Natural killer cell (primary cell): ENCODE data around the gene SH3TC1. TPM values are rescaled to one million over a fixed set of nuclear protein-coding genes. Genes with fewer than 3 reads are reported as not detected.

Experiments used
- ATAC-seq, 3 donors: fragments of 150-1000 bp in 2 of 3; fragments of 200-7000 bp in 1 of 3; cut with Tn5 transposase; 1 replicate in 1 of 3; 2 replicates in 2 of 3; pipeline ENCODE4 v1.10.0; 2021; ENCODE audit warnings: mild to moderate bottlenecking in 2 of 3, moderate library complexity in 2 of 3
- DNase-seq, 2 donors: peaks; one replicate each; pipeline versions ENCODE4 v3.0.0 to v3.0.0-alpha.2; 2013 to 2021; ENCODE audit warnings: mixed read lengths in 1 of 2
- H3K27ac ChIP-seq: one replicate; pipeline ENCODE4 v1.5.1; 2013; ENCODE audit warnings: mild to moderate bottlenecking, low read length
- H3K27me3 ChIP-seq: one replicate; pipeline ENCODE4 v1.6.1; 2013; ENCODE audit warnings: low read length; ENCODE audit not compliant: control insufficient read depth, insufficient read depth
- H3K36me3 ChIP-seq: one replicate; pipeline ENCODE4 v1.6.1; 2013; ENCODE audit warnings: low read length; ENCODE audit not compliant: control insufficient read depth, insufficient read depth
- H3K4me1 ChIP-seq: one replicate; pipeline ENCODE4 v1.6.1; 2013; ENCODE audit warnings: low read length; ENCODE audit not compliant: control insufficient read depth, insufficient read depth
- H3K4me3 ChIP-seq: one replicate; pipeline ENCODE4 v1.5.1; 2013; ENCODE audit warnings: low read length
- H3K9me3 ChIP-seq: one replicate; pipeline ENCODE4 v1.6.1; 2013; ENCODE audit warnings: low read length; ENCODE audit not compliant: control insufficient read depth, insufficient read depth
- H3K27ac Mint-ChIP-seq, 2 donors: one replicate each; pipeline ENCODE4 v1.8.0; 2022; ENCODE audit warnings: mild to moderate bottlenecking in 2 of 2, mixed read lengths in 2 of 2, moderate library complexity in 1 of 2
- H3K27me3 Mint-ChIP-seq, 2 donors: one replicate each; pipeline ENCODE4 v1.8.0; 2022; ENCODE audit warnings: low read depth in 2 of 2, mixed read lengths in 2 of 2
- H3K36me3 Mint-ChIP-seq: one replicate; pipeline ENCODE4 v1.8.0; 2022; ENCODE audit warnings: mixed read lengths
- H3K4me1 Mint-ChIP-seq, 2 donors: one replicate each; pipeline ENCODE4 v1.8.0; 2022; ENCODE audit warnings: mixed read lengths in 2 of 2
- H3K4me3 Mint-ChIP-seq: one replicate; pipeline ENCODE4 v1.8.0; 2022; ENCODE audit warnings: mild to moderate bottlenecking, moderate library complexity, mixed read lengths
- H3K9me3 Mint-ChIP-seq, 2 donors: one replicate each; pipeline ENCODE4 v1.8.0; 2022; ENCODE audit warnings: mixed read lengths in 2 of 2
- WGBS: methylation state at CpG from one replicate; pipeline ENCODE4 v1.1.7; 2013; ENCODE audit warnings: missing lambda C conversion rate; ENCODE audit not compliant: insufficient coverage; 5-methylcytosine and 5-hydroxymethylcytosine counted together
- intact Hi-C: fragments of 100-400 bp; cut with micrococcal nuclease; formaldehyde crosslinking; loops from one replicate; pipeline ENCODE4 v1.14.2; 2022
- total RNA-seq, 4 donors: library from RNA; stranded (reverse); fragments of 120-200 nt in 1 of 4; gene quantifications; one replicate each; pipeline versions ENCODE4 v1.2.3 to v1.2.4, GENCODE V29; 2013 to 2022
- TF ChIP-seq, protein P1 (sequence below): fragments of 200-600 bp; IDR thresholded peaks from one replicate; pipeline ENCODE4 v1.8.0; 2022; ENCODE audit warnings: antibody characterized with exemption

SH3TC1 gene
- total RNA-seq, 3 donors from 2014 or later (not counting 1 experiment from before 2014, with no cell fraction given), result 50.1 to 61.7 (median 54.9) TPM

- Histone ChIP-seq H3K36me3 (no peaks in the 10 kb centered on the region), H3K4me3 (no peak overlapping the region), H3K27ac (no peak overlapping the region), H3K27me3 (no peaks in the 10 kb centered on the region), H3K4me1 (no peaks in the 10 kb centered on the region), H3K9me3 (no peaks in the 10 kb centered on the region)
- intact Hi-C loops, result no loop called here
- Mint-ChIP-seq H3K4me1 (no peaks in the 10 kb centered on the region), H3K4me3 (no peak overlapping the region), H3K36me3 (no peaks in the 10 kb centered on the region), H3K27ac (no peak overlapping the region), H3K9me3 (no peaks in the 10 kb centered on the region), H3K27me3 (no peaks in the 10 kb centered on the region)
- WGBS, result 67% methylated on average over 23 of the region's 23 CpGs
- no peak for DNase-seq
- TF ChIP-seq, protein P1, sequence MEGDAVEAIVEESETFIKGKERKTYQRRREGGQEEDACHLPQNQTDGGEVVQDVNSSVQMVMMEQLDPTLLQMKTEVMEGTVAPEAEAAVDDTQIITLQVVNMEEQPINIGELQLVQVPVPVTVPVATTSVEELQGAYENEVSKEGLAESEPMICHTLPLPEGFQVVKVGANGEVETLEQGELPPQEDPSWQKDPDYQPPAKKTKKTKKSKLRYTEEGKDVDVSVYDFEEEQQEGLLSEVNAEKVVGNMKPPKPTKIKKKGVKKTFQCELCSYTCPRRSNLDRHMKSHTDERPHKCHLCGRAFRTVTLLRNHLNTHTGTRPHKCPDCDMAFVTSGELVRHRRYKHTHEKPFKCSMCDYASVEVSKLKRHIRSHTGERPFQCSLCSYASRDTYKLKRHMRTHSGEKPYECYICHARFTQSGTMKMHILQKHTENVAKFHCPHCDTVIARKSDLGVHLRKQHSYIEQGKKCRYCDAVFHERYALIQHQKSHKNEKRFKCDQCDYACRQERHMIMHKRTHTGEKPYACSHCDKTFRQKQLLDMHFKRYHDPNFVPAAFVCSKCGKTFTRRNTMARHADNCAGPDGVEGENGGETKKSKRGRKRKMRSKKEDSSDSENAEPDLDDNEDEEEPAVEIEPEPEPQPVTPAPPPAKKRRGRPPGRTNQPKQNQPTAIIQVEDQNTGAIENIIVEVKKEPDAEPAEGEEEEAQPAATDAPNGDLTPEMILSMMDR, result no peak
- peak in 1 of 3 donors; percentile 44 for ATAC-seq
Observed at GRCh38 chr4:8252301-8253173, 53.4 kb downstream of the SH3TC1 start.

- Histone ChIP-seq H3K36me3 (no peaks in the 10 kb centered on the region), H3K27me3 (no peaks in the 10 kb centered on the region), H3K9me3 (no peaks in the 10 kb centered on the region), H3K4me3 (no peak overlapping the region), H3K4me1 (no peaks in the 10 kb centered on the region), H3K27ac (no peak overlapping the region)
- no peaks in the 10 kb centered on the region for H3K27me3 Mint-ChIP-seq
- DNase-seq, result no peak
- no peaks in the 10 kb centered on the region for H3K4me1 Mint-ChIP-seq
- intact Hi-C loops, result no loop called here
- WGBS, result 94% methylated on average over 6 of the region's 6 CpGs
- TF ChIP-seq, protein P1, result no peak
- H3K36me3 Mint-ChIP-seq, result no peaks in the 10 kb centered on the region
- H3K9me3 Mint-ChIP-seq, result no peaks in the 10 kb centered on the region
- H3K27ac Mint-ChIP-seq, result no peak overlapping the region
- no peak for ATAC-seq
- H3K4me3 Mint-ChIP-seq, result no peak overlapping the region
Observed at GRCh38 chr4:8254076-8254475, 55.0 kb downstream of the SH3TC1 start.

GRCh38 chr4:8255698-8256441 is 56.8 kb downstream of the SH3TC1 start:
- intact Hi-C loops, result no loop called here
- no peaks in the 10 kb centered on the region for H3K36me3 Mint-ChIP-seq
- no peaks in the 10 kb centered on the region for H3K9me3 ChIP-seq
- TF ChIP-seq, protein P1, result no peak
- ATAC-seq, result no peak
- DNase-seq, result no peak
- no peaks in the 10 kb centered on the region for H3K4me1 Mint-ChIP-seq
- peaks cover 4 to 7% of the 10 kb centered on the region in 2 donors for H3K27me3 Mint-ChIP-seq
- 86% methylated on average over 14 of the region's 14 CpGs for WGBS
- no peak overlapping the region for H3K27ac Mint-ChIP-seq
- H3K4me3 Mint-ChIP-seq, result no peak overlapping the region
- H3K9me3 Mint-ChIP-seq, result no peaks in the 10 kb centered on the region
- H3K4me1 ChIP-seq, result no peaks in the 10 kb centered on the region
- no peak overlapping the region for H3K4me3 ChIP-seq
- H3K27me3 ChIP-seq, result no peaks in the 10 kb centered on the region
- H3K36me3 ChIP-seq, result no peaks in the 10 kb centered on the region
- no peak overlapping the region for H3K27ac ChIP-seq
